GM12875 (cell line): Measurements from ENCODE around the gene MYH14.

Source experiments
- H3K4me3 ChIP-seq: one replicate; pipeline ENCODE4 v1.5.1; 2011; ENCODE audit warnings: low read depth, low read length, control low read depth
- TF ChIP-seq, protein P1 (sequence below): IDR thresholded peaks from 2 replicates; pipeline ENCODE4 v1.5.1; 2011; ENCODE audit warnings: low read depth, mild to moderate bottlenecking, control low read depth, inconsistent platforms, low read length, moderate library complexity, borderline replicate concordance; ENCODE audit not compliant: insufficient read depth

Gene MYH14

DNA sequence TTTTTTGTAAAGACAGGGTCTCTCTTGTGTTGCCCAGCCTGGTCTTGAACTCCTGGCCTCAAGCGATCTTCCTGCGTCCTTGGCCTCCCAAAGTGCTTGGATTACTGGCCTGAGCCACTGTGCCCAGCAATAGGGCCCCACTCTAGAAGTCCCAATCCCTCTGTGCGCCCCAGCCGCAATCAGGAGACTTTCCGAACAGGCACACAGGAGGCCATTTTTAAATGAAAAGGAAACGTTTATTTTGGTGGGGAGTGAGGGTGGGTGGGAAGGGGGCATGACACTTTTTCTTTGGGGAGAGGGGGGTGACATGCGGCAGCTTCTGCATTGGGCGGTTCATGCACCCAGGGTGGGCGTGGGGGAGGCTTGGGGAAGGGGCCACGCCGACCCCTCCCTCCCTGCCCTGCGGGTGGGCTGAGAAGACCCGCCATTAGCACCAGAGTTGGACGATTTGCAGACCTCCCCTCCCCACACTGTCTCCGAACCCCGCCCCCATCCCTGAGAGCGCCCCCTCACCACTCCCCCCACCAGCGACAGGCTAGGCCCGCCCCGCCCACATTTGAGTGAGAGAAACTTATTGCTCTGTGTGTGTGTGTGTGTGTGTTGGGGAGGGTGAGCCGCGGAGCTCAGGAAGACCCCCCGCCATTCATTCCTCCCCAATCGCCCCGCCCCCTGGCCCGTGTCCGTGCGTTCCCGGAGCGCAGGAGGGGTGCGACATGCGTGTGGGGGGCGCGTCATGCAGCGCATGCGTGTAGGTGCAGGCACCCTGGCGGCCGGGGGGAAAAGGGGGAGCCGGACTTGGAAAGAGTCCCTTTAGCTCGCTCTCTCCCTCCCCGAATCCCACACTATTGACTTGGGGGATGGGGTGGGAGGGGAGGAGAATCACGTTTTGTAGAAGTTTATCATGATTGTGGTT lies 108.6 kb downstream of the MYH14 start:
- H3K4me3 ChIP-seq = no peak overlapping the region
- TF ChIP-seq, protein P1, sequence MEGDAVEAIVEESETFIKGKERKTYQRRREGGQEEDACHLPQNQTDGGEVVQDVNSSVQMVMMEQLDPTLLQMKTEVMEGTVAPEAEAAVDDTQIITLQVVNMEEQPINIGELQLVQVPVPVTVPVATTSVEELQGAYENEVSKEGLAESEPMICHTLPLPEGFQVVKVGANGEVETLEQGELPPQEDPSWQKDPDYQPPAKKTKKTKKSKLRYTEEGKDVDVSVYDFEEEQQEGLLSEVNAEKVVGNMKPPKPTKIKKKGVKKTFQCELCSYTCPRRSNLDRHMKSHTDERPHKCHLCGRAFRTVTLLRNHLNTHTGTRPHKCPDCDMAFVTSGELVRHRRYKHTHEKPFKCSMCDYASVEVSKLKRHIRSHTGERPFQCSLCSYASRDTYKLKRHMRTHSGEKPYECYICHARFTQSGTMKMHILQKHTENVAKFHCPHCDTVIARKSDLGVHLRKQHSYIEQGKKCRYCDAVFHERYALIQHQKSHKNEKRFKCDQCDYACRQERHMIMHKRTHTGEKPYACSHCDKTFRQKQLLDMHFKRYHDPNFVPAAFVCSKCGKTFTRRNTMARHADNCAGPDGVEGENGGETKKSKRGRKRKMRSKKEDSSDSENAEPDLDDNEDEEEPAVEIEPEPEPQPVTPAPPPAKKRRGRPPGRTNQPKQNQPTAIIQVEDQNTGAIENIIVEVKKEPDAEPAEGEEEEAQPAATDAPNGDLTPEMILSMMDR = no peak

DNA sequence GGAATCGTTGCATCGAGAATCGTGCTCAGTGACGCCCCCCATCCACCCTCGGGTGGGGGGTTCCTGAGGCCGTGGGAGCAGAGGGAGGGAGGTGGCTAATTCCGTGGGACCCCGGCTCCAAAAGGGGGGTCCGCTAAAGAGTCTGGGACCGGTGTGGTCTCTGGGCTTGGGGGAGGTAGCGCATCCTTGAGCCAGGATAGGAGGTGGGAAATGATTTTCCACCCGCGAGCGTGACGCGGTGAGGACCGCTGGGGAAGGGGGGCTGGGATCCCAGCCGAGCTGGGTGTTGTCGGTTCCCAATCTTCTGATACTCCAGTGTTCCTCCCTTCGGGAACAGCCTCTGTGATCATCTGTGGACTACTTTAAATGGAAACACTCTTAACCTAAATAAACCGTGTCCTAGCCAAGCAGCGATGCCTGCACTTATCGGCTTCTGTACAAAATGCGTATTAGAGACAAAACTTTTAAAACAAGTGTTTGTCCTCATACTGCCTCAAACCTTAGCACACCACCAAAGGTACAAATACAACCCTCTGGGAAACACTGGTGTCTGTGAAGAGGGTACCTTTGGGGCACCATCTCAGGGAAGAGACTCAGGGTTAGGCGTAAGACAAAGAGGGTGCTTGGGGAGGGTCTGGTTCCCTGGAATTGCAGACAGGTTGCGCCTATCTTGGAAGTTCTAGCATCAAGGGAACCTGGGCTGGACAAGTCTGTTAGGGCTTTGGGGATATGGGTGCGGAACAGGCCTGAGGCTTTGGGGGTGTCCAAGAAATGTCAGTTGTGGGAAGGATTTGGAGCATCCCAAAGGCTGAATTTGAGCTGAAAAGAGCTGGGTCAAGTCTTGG lies 109.8 kb downstream of the MYH14 start:
- no peak overlapping the region for H3K4me3 ChIP-seq
- TF ChIP-seq, protein P1 = no peak

DNA sequence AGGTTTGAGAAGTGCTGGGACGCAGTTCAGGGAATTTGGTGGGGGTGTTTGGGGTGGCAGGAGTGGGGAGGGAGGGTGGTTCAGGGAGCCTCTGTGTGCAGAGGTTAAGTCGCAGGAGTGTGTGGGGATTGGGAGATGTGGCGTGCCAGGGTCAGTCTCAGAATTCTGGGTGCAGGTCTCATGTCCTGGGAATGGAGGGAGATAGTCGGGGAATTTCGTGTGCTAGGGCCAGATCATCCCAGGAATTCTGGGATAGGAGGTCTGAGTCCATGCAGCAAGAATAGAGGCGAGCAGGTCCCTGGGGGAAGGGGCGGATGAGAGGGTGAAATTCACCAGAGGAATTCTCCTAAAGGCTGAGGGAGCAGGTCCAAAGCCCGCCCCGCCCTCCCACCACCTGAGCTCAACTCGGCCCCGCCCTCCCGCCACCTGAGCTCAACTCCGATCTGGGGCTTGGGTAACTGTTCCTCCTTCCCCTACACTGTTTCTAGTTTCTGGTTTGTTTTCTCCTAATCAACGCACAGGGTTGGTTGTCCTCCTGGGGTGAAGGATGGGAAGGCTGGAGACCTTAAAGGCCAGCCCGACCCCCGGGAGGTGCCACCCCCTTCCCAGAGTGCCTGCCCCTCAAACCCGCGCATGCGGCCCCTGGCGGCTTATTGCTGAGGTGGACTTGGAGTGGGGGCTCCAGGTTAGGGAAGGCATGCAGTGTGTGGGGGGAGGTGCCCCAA lies 110.6 kb downstream of the MYH14 start:
- TF ChIP-seq, protein P1 = no peak
- no peak overlapping the region for H3K4me3 ChIP-seq

DNA sequence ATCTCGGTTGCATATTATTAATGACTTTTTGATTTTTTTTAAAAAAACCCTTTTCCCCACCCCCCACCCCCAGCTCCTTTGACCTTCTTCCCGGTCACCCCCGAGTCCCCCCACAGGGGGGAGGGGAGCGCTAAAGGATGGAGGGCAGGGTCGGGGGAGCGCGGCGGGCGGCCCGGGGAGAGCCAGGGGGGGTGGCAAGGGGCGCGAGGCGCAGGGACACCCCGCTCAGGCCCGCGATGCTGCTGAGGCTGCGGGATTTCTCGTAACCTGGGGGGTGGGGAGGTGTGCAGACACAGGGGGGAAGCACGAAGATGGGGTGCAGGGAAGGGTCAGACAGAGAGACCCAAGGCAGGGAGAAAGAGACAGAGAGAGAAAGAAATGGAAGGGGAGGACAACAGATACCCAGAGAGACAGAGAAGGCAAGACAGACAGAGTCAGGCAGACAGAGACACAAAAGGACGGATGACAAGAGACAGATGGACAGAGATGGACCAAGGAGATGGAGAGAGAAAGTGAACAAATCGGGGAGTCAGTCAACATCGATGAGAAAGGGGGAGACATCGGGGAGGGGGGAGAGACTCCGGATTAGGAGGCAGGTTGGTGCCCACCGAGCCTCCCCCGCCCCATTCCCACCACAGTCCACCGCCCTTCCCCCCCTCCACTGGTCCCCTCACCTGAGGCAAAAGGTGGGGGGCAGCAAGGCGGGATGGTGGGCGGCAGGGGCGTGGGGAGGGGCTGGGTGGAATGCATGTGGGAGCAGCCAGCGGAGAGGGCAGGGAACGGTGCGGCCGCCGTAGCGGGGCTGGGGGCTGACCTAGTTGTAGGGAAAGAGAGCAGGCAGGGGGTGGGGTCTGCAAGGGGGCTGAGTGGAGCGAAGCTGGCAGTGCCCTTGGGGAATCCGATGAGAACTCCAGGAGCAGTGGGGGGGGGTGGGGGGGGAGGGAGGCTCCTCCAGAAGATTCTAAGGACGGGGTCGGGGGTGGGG lies 111.6 kb downstream of the MYH14 start:
- no peak overlapping the region for H3K4me3 ChIP-seq
- TF ChIP-seq, protein P1 = no peak

DNA sequence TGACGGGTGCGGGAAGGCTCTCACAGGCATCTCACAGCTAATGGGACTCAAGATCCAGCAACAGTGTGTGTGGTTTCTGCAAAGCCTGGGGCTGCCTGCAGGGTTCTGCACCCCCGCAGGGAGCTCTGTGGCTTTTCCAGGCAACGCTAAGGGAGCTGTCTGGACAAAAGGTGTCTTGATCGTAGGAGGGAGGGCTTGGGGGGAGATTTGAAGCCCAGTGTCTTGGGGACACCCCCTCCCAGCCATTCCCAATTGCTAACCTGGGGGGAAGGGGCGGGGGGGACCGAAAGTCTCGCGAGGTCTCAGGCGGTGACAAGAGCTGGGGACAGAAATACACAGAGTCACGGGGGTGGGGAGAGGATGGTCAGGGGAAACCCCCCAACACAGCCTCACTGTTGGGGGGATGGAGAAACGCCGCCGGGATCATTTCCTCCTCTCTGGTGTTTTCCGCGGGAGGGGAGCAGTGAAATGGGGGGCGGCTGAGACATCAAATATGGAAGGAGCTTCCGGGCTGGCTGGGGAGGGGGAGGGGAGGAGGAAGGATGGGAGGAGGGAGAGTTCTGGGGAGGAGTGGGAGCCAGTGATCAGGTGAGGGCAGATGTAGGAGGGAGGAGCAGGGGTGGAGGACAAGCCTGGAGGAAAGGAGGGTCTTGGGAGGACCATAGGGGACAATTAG lies 112.5 kb downstream of the MYH14 start:
- TF ChIP-seq, protein P1 = no peak
- H3K4me3 ChIP-seq = peak overlapping the region; percentile 5

DNA sequence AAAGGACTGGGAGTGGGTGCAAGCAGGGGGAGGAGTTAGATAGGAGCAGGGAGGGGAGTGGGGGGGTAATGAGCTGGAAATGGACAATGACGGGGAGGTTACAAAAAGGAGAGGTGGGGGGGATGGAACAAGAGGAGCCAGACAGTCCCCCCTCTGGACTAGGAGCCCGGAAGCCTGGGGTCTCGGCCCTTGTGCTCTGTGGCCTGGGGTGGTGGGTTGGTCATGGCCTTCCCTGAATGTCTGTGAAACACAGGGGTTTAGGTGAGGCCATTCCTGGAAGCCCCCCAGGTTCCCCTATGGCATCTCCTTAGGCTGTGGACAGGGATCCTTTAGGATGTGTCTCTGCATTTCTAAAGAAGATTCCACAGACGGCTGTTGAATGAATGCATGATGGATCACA lies 113.7 kb downstream of the MYH14 start:
- H3K4me3 ChIP-seq = no peak overlapping the region
- TF ChIP-seq, protein P1 = no peak
